NCI-H146 (cell line): Measurements from ENCODE around the gene DNAJC19.

Experiments used
- DNase-seq: peaks from one replicate; lab custom pipeline; 2025; lab: John Stamatoyannopoulos, UW

The DNAJC19 gene

DNA sequence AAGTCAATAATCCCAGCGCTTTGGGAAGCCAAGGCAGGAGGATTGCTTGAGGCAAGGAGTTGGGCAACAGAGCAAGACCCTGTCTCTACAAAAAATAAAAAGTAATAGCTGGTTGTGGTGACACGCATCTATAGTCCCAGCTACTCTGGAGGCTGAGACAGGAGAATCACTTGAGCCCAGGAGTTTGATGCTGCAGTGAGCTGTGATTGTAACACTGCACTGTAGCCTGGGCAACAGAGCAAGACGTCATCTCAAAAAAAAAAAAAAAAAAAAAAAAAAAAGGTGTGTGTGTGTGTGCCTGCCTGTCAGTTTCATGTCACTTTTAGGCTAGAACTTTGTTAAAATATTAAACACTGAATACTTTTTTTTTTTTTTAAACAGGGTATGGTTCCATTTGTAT is 28.4 kb downstream of the DNAJC19 start:
- DNase-seq: no peak

- no peak for DNase-seq
Measured at GRCh38 chr3:180959691-180960090, 29.8 kb downstream of the DNAJC19 start.

DNA sequence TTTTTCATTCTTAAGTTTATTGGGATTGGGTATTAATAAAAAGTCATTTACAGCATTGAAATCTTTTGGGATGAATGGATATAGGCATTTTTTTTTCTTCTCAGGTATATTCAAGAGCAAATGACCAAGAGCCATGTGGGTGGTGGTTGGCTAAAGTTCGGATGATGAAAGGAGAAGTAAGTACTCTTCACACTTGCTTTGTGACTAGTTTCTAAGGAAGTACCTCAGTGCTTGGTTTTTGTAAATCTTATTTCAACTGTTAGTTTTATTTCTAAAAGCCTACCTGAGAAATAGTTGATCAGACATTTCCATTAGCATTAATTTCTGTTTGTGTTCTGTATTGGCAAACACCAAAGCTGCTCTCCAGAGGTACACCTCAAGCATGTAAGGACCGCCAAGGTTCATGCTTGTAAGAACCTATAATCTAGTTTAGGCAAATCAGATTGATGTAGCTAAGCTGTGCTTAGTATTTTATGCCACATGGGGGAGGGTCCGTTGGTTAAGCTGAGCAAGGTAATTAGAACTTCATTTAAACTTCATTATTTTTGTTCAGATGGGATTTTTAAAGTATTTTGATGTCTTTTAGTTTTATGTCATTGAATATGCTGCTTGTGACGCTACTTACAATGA is 41.7 kb downstream of the DNAJC19 start:
- DNase-seq: no peak

GRCh38 chr3:180940826-180941225 is 48.7 kb downstream of the DNAJC19 start:
- no peak for DNase-seq

DNA sequence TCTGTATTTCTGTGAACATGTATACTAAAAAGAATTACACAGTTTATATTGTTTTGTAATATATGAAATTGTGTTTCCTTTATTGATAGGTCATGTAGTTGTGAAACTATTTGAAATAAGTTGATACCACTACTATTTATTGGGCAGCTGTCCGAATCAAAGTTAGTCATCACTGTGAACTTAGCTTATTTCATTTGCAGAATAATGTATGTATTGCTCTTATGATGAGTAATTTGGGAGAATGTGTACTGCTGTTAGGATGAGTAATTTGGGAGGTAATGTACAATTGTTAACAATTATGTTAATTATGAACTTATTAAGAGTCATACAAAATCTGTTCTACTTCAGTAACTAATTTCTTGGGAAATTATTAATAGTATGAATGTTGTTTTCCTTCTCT is 54.9 kb downstream of the DNAJC19 start:
- DNase-seq: no peak
